Measurements from ENCODE around the gene SLC66A3. TPM values are rescaled to one million over a fixed set of nuclear protein-coding genes. Genes with fewer than 3 reads are reported as not detected.

Gene SLC66A3
- polyA plus RNA-seq, 3 donors: 21.9 to 25.0 (median 25.0) TPM

DNA sequence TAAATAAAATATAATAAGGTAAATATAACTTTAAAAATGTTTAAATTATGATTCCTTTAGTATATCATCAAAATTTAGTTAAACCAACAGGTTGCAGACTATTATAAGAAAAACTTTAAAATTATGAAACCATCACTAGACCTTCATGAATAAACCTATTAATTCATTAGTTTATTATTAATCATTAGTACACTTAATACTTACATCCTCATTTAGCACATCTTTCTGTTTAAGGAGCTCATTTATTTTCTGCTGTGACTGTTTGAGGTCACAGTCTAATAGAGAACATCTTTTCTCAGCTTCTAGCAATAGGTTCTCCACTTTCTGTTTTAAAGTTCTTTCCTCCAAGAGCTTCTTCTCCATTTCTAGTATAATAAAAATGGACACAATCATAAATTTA is 52.8 kb downstream of the SLC66A3 start:
- DNase-seq (ENCODE audit: low read depth in 3 of 3, low spot score in 2 of 3): no peak

DNA sequence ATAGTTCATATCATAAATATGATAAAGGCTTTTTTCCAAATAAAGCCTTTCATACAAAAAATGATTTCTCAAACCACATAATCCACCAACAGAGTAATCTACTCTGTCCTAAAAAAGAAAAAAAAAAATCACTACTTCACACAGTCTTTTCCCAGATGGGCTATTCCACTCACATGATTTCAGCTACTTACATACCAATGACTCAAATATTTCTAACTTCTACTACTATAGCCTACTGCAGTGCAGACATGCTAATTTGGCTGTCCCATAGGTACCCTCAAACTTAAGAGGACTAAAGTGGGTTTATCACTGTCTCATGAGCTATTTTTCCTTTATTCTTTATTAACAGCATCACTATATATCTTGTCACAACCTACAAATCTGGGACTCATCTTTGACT is 57.4 kb downstream of the SLC66A3 start:
- DNase-seq (ENCODE audit: low read depth in 3 of 3, low spot score in 2 of 3): no peak

DNA sequence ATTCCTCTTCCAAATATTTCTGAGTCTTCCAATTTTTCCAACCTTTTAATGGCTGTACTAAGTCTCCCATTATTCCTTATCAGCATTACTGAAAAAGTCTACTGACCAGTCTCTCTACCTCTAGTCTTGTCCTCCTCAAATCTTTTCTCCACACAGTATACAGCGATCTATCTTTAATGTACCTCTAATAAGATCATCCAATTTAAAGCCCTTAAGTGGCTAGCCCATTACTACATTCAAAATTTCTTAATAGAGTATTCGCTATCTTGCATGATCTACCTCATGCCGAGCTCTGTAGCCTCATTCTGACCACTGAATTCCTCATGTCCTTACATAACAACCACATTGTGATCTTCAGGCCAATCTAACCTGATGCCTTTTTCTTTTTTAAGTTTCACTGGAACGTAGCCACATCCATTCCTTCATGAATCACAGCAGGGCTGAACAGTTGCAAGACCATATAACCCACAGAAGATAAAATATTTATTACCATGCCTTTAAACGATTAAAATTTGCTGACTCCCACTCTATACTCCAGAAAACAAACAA is 57.9 kb downstream of the SLC66A3 start:
- DNase-seq (ENCODE audit: low read depth in 3 of 3, low spot score in 2 of 3): no peak

DNA sequence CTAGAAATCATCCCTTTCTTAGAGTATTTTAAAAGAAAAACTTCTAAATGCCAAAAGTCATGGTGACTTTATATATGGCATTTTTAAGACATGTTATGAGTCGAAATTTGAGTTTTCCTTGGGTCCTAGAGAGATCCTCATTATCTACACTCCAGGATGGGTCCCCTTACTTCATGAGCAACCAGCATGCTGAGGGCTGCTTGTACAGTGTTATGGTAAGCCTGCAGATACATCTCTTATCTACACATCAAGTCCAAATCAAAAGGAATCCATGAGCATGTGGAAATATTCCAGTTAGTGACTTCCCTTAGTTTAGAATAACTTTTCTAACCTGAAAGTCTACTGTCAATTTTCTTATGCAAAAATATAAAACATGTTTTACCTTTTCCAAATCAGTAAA is 58.7 kb downstream of the SLC66A3 start:
- DNase-seq (ENCODE audit: low read depth in 3 of 3, low spot score in 2 of 3): no peak

DNA sequence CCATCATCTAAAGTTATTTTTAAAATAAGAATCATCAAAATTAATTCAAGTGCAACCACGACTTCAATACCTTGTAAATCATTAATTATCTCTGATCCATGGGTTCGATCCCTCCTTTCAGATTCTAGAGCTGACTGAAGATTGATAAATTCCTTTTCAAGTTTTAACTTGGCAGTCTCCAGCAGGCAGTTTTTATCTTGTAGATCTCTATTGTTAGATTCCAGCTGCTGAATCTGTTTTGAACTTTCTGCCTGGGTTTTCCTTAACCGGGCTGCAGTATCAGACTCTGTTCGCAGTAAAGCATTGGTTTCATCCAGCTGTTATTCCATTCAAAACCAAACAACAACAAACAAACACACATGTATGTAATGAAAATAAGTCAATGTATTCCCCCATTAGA is 59.5 kb downstream of the SLC66A3 start:
- no peak for DNase-seq (ENCODE audit: low read depth in 3 of 3, low spot score in 2 of 3)

DNA sequence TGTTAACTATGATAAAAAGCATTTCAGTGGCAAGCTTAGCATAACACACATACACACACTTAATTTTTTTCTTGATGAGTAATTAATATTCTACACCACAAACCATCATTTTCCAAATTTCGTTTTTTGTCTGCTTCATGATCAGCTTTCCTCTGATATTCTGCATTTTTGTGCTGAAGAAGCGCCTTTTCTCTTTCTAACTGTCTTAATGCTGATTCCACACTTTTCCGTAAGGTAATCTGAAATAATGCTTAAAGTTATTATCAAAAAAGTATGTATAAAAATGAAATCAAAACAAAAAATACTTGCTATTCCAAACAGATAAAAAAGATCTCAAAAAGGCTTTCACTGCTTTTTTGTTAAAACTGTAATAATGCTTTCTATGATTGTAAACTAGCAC is 60.1 kb downstream of the SLC66A3 start:
- DNase-seq (ENCODE audit: low read depth in 3 of 3, low spot score in 2 of 3): no peak

DNA sequence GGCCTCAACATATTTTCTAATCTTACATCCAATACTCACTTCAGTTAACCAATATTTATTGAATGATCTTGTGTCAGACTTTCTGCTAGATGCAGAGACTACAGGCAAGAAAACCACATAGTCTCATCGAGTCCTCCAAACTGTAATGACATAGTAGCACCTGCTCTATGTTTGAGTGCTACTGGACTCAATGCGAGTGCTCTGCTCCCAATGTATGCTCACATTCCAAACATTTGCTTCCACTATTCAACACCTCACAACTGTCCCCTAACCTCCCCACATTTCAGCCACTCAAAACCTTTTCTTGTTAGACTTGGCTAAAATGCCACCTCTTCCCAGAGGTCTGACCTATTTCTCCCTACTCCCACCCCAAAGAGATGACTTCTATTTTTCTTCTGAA is 65.2 kb downstream of the SLC66A3 start:
- no peak for DNase-seq (ENCODE audit: low read depth in 3 of 3, low spot score in 2 of 3)

DNA sequence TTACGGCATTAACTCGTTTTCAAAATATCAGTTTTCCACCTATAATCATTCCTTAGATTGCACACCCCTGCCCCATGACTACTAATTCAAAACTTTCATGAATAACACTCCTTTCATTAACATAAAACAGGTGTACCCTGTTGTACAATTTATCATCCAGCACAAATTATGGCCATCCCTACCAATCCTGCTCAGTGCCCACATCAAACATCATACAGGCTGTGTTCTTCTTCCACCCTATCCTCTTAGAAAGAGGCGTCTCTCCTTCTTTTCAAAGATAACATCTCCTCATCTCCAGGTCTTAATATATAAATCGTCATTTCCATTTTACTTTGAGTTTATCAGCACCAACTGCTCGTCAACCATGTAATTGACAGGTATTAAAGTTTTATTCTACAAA is 67.6 kb downstream of the SLC66A3 start:
- no peak for DNase-seq (ENCODE audit: low read depth in 3 of 3, low spot score in 2 of 3)

DNA sequence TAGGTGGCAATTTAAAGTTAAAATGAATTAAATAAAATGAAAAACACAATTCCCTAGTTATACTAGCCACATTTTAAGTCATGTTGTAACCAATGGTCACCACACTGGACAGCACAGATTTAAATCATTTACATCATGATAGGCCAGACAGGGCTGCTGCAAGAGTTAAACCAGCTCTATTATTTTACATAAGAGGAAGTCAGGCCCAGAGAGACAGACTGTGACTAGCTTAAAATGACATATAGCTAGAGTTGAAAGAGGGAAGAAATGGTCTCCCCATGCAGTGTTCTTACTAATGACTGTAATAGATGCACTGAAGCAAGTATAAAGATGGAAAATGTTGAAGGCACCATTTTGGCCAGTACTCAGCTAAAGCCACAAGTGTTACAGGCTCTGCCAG is 69.6 kb downstream of the SLC66A3 start:
- DNase-seq (ENCODE audit: low read depth in 3 of 3, low spot score in 2 of 3): no peak

DNA sequence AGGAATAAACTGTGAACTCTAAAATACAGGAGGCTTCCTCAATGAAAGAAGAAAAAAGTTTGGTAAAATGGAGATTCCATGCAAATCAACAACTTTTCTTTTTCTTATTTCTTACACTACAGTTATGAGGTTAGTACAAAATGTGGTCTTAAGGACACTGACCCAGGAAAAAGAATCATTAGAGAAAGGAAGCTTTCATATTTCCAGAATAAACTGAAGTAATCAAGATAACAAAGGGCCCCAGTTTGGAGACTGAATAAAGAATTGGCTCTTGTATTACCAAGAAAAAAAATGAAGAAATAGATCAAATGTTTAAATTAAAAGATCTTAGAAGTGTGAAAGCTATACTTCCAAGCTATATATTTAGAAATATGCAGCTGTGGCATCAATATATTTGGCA is 72.3 kb downstream of the SLC66A3 start:
- DNase-seq (ENCODE audit: low read depth in 3 of 3, low spot score in 2 of 3): no peak

Other genes starting within 250 kb of the SLC66A3 start
- 1 to 10 TPM in 1 of 3 donors, under 1 TPM in 2; 0.78 to 1.1 (median 0.82) TPM for gene KCNF1, start 243.5 kb upstream of the SLC66A3 start, polyA plus RNA-seq (ENCODE audit: insufficient read length in 3 of 3)
- 10 to 100 TPM; 39.1 to 44.1 (median 42.1) TPM for gene ROCK2, start 189.2 kb downstream of the SLC66A3 start, polyA plus RNA-seq (ENCODE audit: insufficient read length in 3 of 3)

All from right renal cortex interstitium (tissue), 3 donors.